ENCODE results near the gene CRYGN.

DNA sequence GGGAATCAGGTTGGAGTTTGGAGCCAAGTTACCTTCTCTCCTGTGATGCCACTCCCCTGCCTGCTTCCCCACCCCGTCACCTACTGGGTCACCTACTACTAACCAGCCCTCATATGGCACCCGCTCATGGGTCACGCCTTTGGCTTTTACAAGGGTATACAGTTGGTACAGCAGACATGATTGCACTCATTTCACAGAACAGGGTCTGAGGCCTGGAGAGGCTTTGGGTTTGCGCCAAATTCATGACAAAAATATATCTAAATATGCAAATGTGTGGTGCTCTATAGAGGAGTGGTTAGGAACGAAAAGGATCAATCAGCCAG is 10.7 kb downstream of the CRYGN start:
- TF ChIP-seq, protein P1, sequence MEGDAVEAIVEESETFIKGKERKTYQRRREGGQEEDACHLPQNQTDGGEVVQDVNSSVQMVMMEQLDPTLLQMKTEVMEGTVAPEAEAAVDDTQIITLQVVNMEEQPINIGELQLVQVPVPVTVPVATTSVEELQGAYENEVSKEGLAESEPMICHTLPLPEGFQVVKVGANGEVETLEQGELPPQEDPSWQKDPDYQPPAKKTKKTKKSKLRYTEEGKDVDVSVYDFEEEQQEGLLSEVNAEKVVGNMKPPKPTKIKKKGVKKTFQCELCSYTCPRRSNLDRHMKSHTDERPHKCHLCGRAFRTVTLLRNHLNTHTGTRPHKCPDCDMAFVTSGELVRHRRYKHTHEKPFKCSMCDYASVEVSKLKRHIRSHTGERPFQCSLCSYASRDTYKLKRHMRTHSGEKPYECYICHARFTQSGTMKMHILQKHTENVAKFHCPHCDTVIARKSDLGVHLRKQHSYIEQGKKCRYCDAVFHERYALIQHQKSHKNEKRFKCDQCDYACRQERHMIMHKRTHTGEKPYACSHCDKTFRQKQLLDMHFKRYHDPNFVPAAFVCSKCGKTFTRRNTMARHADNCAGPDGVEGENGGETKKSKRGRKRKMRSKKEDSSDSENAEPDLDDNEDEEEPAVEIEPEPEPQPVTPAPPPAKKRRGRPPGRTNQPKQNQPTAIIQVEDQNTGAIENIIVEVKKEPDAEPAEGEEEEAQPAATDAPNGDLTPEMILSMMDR (IDR thresholded peaks at IDR 0.05): no peak
- no peak for TF ChIP-seq EP300 (IDR thresholded peaks at IDR 0.05)
- no peak for TF ChIP-seq POLR2AphosphoS5 (IDR thresholded peaks at IDR 0.05)
- no peak for TF ChIP-seq POLR2A (IDR thresholded peaks at IDR 0.05)
